GM20000 (cell line): Measurements from ENCODE around the gene SRRM3.
"Not testable (repeated sequence)": the region's sequence is repeated elsewhere in the genome, so short reads cannot be mapped to it uniquely, and the experiment has no call there.

Source experiments
- DNase-seq: peaks from one replicate; pipeline ENCODE4 v3.0.0; 2012; ENCODE audit warnings: low spot score
- TF ChIP-seq, protein P1 (sequence below): IDR thresholded peaks from 2 replicates; pipeline ENCODE4 v1.5.1; 2012; ENCODE audit warnings: mild to moderate bottlenecking, control low read depth; ENCODE audit errors: extremely low read depth, missing control alignments

Gene SRRM3

GRCh38 chr7:76225951-76226350 lies 24.3 kb downstream of the SRRM3 start:
- no peak for DNase-seq

GRCh38 chr7:76226878-76227423 lies 25.3 kb downstream of the SRRM3 start:
- not testable (repeated sequence) for DNase-seq

More at GRCh38 chr7:76225951-76226350, 24.3 kb downstream of the SRRM3 start:
- TF ChIP-seq, protein P1, sequence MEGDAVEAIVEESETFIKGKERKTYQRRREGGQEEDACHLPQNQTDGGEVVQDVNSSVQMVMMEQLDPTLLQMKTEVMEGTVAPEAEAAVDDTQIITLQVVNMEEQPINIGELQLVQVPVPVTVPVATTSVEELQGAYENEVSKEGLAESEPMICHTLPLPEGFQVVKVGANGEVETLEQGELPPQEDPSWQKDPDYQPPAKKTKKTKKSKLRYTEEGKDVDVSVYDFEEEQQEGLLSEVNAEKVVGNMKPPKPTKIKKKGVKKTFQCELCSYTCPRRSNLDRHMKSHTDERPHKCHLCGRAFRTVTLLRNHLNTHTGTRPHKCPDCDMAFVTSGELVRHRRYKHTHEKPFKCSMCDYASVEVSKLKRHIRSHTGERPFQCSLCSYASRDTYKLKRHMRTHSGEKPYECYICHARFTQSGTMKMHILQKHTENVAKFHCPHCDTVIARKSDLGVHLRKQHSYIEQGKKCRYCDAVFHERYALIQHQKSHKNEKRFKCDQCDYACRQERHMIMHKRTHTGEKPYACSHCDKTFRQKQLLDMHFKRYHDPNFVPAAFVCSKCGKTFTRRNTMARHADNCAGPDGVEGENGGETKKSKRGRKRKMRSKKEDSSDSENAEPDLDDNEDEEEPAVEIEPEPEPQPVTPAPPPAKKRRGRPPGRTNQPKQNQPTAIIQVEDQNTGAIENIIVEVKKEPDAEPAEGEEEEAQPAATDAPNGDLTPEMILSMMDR: no peak

GRCh38 chr7:76230214-76230613 lies 28.5 kb downstream of the SRRM3 start:
- TF ChIP-seq, protein P1: no peak
- DNase-seq: no peak

- TF ChIP-seq, protein P1: no peak
- no peak for DNase-seq
Measured at GRCh38 chr7:76231071-76231470, 29.4 kb downstream of the SRRM3 start.

- TF ChIP-seq, protein P1: no peak
- no peak for DNase-seq
Measured at GRCh38 chr7:76231583-76231982, 29.9 kb downstream of the SRRM3 start.

DNA sequence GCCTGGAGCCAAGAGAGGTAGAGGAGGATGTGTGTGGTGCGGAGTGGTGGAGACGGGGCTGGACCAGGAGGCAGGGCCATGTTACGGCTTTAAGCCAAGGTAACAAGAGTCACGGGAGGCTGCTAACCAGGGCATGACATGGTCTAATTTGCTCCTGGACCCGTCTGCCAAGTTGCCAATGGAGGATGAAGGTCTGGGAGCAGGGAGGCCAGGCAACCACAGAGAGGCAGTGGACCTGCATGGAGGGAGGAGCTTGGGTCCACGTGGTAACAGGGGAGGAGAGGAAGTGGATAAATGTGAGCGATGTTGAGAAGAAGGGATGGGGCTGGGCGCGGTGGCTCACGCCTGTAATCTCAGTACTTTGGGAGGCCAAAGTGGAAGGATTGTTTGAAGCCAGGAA lies 31.0 kb downstream of the SRRM3 start:
- TF ChIP-seq, protein P1: no peak
- no peak for DNase-seq

DNA sequence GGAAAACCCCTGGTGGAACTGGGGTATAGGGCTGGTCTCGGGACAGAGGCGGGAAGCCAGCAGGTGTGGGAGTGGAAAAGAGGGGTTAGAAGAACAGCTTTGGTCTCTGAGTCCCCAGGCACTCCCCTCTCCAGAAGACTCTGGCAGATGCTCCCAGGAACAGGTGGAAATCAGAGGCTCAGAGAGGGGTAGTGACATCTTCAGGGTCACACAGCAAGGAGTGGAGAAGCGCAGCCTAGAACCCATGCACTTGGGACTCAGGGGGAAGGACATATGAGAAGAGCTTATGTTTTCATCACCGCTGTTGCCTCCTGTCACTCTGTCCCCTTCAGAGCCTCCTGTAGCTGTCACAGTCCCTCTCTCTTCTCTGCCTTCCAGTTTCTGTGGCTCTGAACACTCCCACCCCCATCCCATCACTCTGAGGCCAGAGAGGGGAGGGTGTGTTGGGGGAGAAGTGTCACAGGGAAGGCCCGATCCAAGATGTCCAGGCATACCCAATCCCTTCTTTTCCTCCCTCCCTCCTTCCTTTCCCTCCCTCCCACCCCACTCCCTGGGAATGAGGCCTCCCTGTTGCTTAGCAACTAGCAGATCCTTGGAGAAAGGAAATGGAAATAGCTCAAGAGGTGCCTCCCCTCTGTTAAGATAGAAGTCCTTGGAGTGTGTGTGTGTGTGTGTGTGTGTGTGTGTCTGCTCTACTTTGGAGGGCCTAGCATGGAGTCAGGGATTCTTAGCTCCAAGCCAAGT lies 32.0 kb downstream of the SRRM3 start:
- TF ChIP-seq, protein P1: no peak
- DNase-seq: no peak

DNA sequence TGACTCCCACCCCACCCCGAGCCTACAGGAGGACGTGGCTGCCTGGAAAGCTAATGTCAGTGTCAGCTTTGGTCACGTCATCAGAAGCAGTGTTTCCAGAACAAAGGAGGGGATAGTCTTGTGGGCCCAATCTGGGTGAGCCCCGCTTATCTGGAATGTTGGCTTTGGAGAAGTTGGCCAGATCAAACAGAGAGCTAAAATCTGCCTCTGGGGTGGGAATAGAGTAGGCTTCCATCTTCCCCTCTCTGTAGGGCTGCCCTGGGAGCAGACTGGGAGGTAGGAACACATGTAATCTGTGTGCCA lies 32.5 kb downstream of the SRRM3 start:
- TF ChIP-seq, protein P1: no peak
- no peak for DNase-seq
